GM19099 (cell line): ENCODE results near the gene TMEM59L.

Source experiments
- POLR2A ChIP-seq: IDR thresholded peaks from 3 replicates; pipeline ENCODE4 v1.6.1; 2011; ENCODE audit warnings: low read depth; ENCODE audit not compliant: insufficient read length; ENCODE audit errors: extremely low read depth

Gene TMEM59L

GRCh38 chr19:18656337-18657086, 43.8 kb downstream of the TMEM59L start:
- TF ChIP-seq POLR2A = no peak

GRCh38 chr19:18657590-18658365, 45.1 kb downstream of the TMEM59L start:
- no peak for TF ChIP-seq POLR2A

GRCh38 chr19:18658366-18658855, 45.7 kb downstream of the TMEM59L start:
- no peak for TF ChIP-seq POLR2A

- no peak for TF ChIP-seq POLR2A
These were observed 46.8 kb downstream of the TMEM59L start for GRCh38 chr19:18659281-18660050.

- TF ChIP-seq POLR2A = no peak
These were observed 47.6 kb downstream of the TMEM59L start for GRCh38 chr19:18660051-18660910.

- TF ChIP-seq POLR2A = no peak
These were observed 48.4 kb downstream of the TMEM59L start for GRCh38 chr19:18660939-18661670.

- no peak for TF ChIP-seq POLR2A
These were observed 50.5 kb downstream of the TMEM59L start for GRCh38 chr19:18662972-18663732.

- TF ChIP-seq POLR2A = no peak
These were observed 51.4 kb downstream of the TMEM59L start for GRCh38 chr19:18663940-18664530.

- no peak for TF ChIP-seq POLR2A
These were observed 53.1 kb downstream of the TMEM59L start for GRCh38 chr19:18665771-18666202.

- no peak for TF ChIP-seq POLR2A
These were observed 53.6 kb downstream of the TMEM59L start for GRCh38 chr19:18666317-18666716.

- no peak for TF ChIP-seq POLR2A
These were observed 54.1 kb downstream of the TMEM59L start for GRCh38 chr19:18666784-18667183.

- TF ChIP-seq POLR2A = no peak
These were observed 55.0 kb downstream of the TMEM59L start for GRCh38 chr19:18667531-18668251.
